K562 (cell line): ENCODE data around the gene CHPF. TPM values are rescaled to one million over a fixed set of nuclear protein-coding genes. Genes with fewer than 3 reads are reported as not detected.
A peak's percentile ranks its signal among the peaks of the same experiment; 100 is the strongest.

Experiments
- ATAC-seq: fragments of 200-7000 bp; cut with Tn5 transposase; 3 replicates; pipeline ENCODE4 v1.9.1; 2020; ENCODE audit warnings: moderate library complexity
- BruUV-seq: library from RNA; stranded (reverse); fragments of 400-500 nt; replicated peaks from 2 replicates; lab custom pipeline; 2021; lab: Mats Ljungman, UMichigan
- CTCF ChIA-PET: fragments of 300-600 bp; formaldehyde crosslinking; extraction: SDS; loops from one replicate; lab custom pipeline; 2021; ENCODE audit warnings: low intra/inter-chr PET ratio; lab: Yijun Ruan, JAX
- POLR2A ChIA-PET: fragments of 300-600, 350-650 bp; sonication (Branson Sonifier 250); formaldehyde crosslinking; extraction: SDS; loops from one replicate; lab custom pipeline; 2021; ENCODE audit warnings: antibody characterized with exemption, inconsistent platforms; lab: Yijun Ruan, JAX
- DNase-seq, 4 experiments: peaks; one replicate each; pipeline versions ENCODE4 v3.0.0 to v3.0.0-alpha.2; 2011 to 2018; ENCODE audit warnings: low spot score in 3 of 4, mixed read lengths in 3 of 4; ENCODE audit errors: extremely low read depth in 1 of 4
- FAIRE-seq: peaks from 2 replicates; lab custom pipeline; 2011; peaks lifted over from hg19 to GRCh38; lab: Jason Lieb, UNC
- H2AFZ ChIP-seq: 2 replicates; pipeline ENCODE4 v1.6.0; 2011; ENCODE audit warnings: low read depth, low read length, control low read depth, inconsistent platforms
- H3K27ac ChIP-seq: fragments of 200-600 bp; 3 replicates; pipeline ENCODE4 v1.8.0; 2011; ENCODE audit warnings: low read depth, mild to moderate bottlenecking, control low read depth, inconsistent platforms, low read length, moderate library complexity, mixed read lengths; ENCODE audit errors: extremely low read depth
- H3K27me3 ChIP-seq, 2 experiments: fragments of 300-600 bp in 1 of 2; 2 replicates in 1 of 2; 3 replicates in 1 of 2; pipeline versions ENCODE4 v1.6.0 to v1.8.0; 2011; ENCODE audit warnings: inconsistent platforms in 2 of 2, low read length in 2 of 2, mild to moderate bottlenecking in 1 of 2, mixed read lengths in 1 of 2, moderate library complexity in 1 of 2; ENCODE audit not compliant: control insufficient read depth in 2 of 2, insufficient read depth in 2 of 2
- H3K36me3 ChIP-seq: fragments of 300-600 bp; 3 replicates; pipeline ENCODE4 v1.8.0; 2011; ENCODE audit warnings: mild to moderate bottlenecking, low read length, inconsistent platforms; ENCODE audit not compliant: control insufficient read depth, insufficient read depth
- H3K4me1 ChIP-seq, 2 experiments: fragments of 200-600 bp in 1 of 2; replicated peaks in 1 of 2; 2 replicates in 1 of 2; 3 replicates in 1 of 2; pipeline versions ENCODE4 v1.5.1 to v1.8.0; 2011; ENCODE audit warnings: inconsistent platforms in 2 of 2, low read length in 2 of 2, mild to moderate bottlenecking in 1 of 2, mixed read lengths in 1 of 2, moderate library complexity in 1 of 2; ENCODE audit not compliant: control insufficient read depth in 2 of 2, insufficient read depth in 2 of 2
- H3K4me2 ChIP-seq: 2 replicates; pipeline ENCODE4 v1.6.1; 2011; ENCODE audit warnings: low read length, control low read depth, inconsistent platforms, mixed read lengths; ENCODE audit not compliant: insufficient read depth
- H3K4me3 ChIP-seq: fragments of 200-600 bp; sonication (generic), shearing (Covaris generic); 2 replicates; pipeline ENCODE4 v1.5.1; 2016; ENCODE audit warnings: control low read depth, inconsistent platforms
- H3K79me2 ChIP-seq: fragments of 200-600 bp; 3 replicates; pipeline ENCODE4 v1.8.0; 2011; ENCODE audit warnings: low read length, inconsistent platforms; ENCODE audit not compliant: control insufficient read depth, insufficient read depth
- H3K9ac ChIP-seq, 2 experiments: 2 replicates each; pipeline versions ENCODE4 v1.6.0 to v1.6.1; 2011; ENCODE audit warnings: low read depth in 2 of 2, low read length in 2 of 2, control low read depth in 1 of 2, inconsistent platforms in 1 of 2, mild to moderate bottlenecking in 1 of 2, mixed read lengths in 1 of 2; ENCODE audit not compliant: insufficient read depth in 1 of 2
- H3K9me1 ChIP-seq: one replicate; pipeline ENCODE4 v1.6.0; 2011; ENCODE audit warnings: inconsistent platforms, mild to moderate bottlenecking, low read length, moderate library complexity; ENCODE audit not compliant: control insufficient read depth, insufficient read depth
- H3K9me3 ChIP-seq: replicated peaks from 2 replicates; pipeline ENCODE4 v1.5.1; 2011; ENCODE audit warnings: low read depth, low read length, inconsistent platforms; ENCODE audit not compliant: control insufficient read depth, insufficient read depth
- H4K20me1 ChIP-seq: replicated peaks from 2 replicates; pipeline ENCODE4 v1.6.1; 2011; ENCODE audit warnings: low read length, inconsistent platforms, mixed read lengths; ENCODE audit not compliant: control insufficient read depth, insufficient read depth
- CSDE1 ChIP-seq, 2 experiments: fragments of 450-650 bp; IDR thresholded peaks; 2 replicates each; pipeline ENCODE4 v1.6.1; 2016; ENCODE audit warnings: mild to moderate bottlenecking in 1 of 2
- FOXK2 ChIP-seq, 2 experiments: fragments of 450-650 bp; IDR thresholded peaks in 1 of 2; conservative IDR thresholded peaks in 1 of 2; 2 replicates each; pipeline ENCODE4 v1.6.1; 2016; ENCODE audit warnings: low read depth in 2 of 2, mild to moderate bottlenecking in 1 of 2
- JUND ChIP-seq, 2 experiments: IDR thresholded peaks; 2 replicates in 1 of 2; 3 replicates in 1 of 2; pipeline ENCODE4 v1.6.1; 2011; ENCODE audit warnings: borderline replicate concordance in 2 of 2, low read depth in 2 of 2, low read length in 2 of 2, improper control_type of control experiment in 1 of 2, missing biosample characterization in 1 of 2, missing genetic modification characterization in 1 of 2, missing genetic modification reagents in 1 of 2
- MCM3 ChIP-seq: fragments of 450-650 bp; IDR thresholded peaks from 2 replicates; pipeline ENCODE4 v1.6.1; 2016
- TEAD1 ChIP-seq, 2 experiments: fragments of 450-650 bp in 1 of 2; sonication (generic) in 1 of 2; formaldehyde crosslinking; IDR thresholded peaks; 2 replicates each; pipeline versions ENCODE4 v1.4.0 to v1.8.0; 2020 to 2022; ENCODE audit warnings: mild to moderate bottlenecking in 2 of 2, missing genetic modification reagents in 1 of 2
- TEAD2 ChIP-seq: fragments of 450-650 bp; IDR thresholded peaks from 2 replicates; pipeline ENCODE4 v1.6.1; 2016; ENCODE audit warnings: missing genetic modification characterization, control low read depth, missing compliant biosample characterization
- TEAD4 ChIP-seq, 2 experiments: sonication (generic) in 1 of 2; formaldehyde crosslinking in 1 of 2; IDR thresholded peaks; 2 replicates each; pipeline versions ENCODE4 v1.6.1 to v1.8.0; 2012 to 2022; ENCODE audit warnings: borderline replicate concordance in 1 of 2, inconsistent platforms in 1 of 2, low read length in 1 of 2, mild to moderate bottlenecking in 1 of 2, missing genetic modification reagents in 1 of 2
- TGIF2 ChIP-seq: sonication (generic); formaldehyde crosslinking; IDR thresholded peaks from 2 replicates; pipeline ENCODE4 v1.8.1; 2022; ENCODE audit warnings: mild to moderate bottlenecking, missing genetic modification reagents, moderate library complexity
- ZC3H4 ChIP-seq: sonication (generic); formaldehyde crosslinking; IDR thresholded peaks from 2 replicates; pipeline ENCODE4 v1.9.0; 2021; ENCODE audit warnings: missing genetic modification reagents, borderline replicate concordance
- WGBS: fragments of 100-300 bp; shearing (Covaris generic); methylation state at CpG from one replicate; pipeline ENCODE4 v1.1.6; 2016; ENCODE audit warnings: low coverage, mixed read lengths; ENCODE audit not compliant: insufficient coverage; ENCODE audit errors: missing lambda C conversion rate; 5-methylcytosine and 5-hydroxymethylcytosine counted together
- in situ Hi-C: fragments of 300-500 bp; cut with MboI; formaldehyde crosslinking; loops from 4 replicates; pipeline ENCODE4 v1.15.0; 2018; ENCODE audit warnings: inconsistent platforms, mixed read lengths
- intact Hi-C: fragments of 100-400 bp; cut with micrococcal nuclease; formaldehyde crosslinking; loops from 2 replicates; pipeline ENCODE4 v1.14.2; 2022
- polyA plus RNA-seq, 8 experiments: library from polyadenylated mRNA; depleted of rRNA in 4 of 8; stranded (reverse) in 5 of 8; unstranded in 3 of 8; fragments of >200 nt; fragmentation: Nextera tagmentation in 2 of 8; fragmentation: Illumina TruSeq in 1 of 8; extraction: Ambion mirVana in 2 of 8; extraction: Trizol in 1 of 8; gene quantifications; 2 replicates each; pipeline versions ENCODE4 v1.2.1 to v1.2.3, GENCODE V29; 2011 to 2014; ENCODE audit warnings: inconsistent platforms in 1 of 8, missing spikeins in 1 of 8
- total RNA-seq, 7 experiments: library from RNA; depleted of rRNA in 6 of 7; stranded (reverse); fragments of >200 nt in 6 of 7; fragmentation: Illumina TruSeq in 2 of 7; extraction: Trizol in 2 of 7; gene quantifications; 2 replicates each; pipeline versions ENCODE4 v1.2.1 to v1.2.3, GENCODE V29; 2011 to 2021; ENCODE audit warnings: low replicate concordance in 1 of 7
- TF ChIP-seq, protein P1 (sequence below), 3 experiments: IDR thresholded peaks in 2 of 3; conservative IDR thresholded peaks in 1 of 3; 2 replicates each; pipeline ENCODE4 v1.5.1; 2011 to 2012; ENCODE audit warnings: low read length in 3 of 3, mild to moderate bottlenecking in 3 of 3, control low read depth in 2 of 3, improper control_type of control experiment in 1 of 3, inconsistent platforms in 1 of 3, low read depth in 1 of 3, mixed read lengths in 1 of 3, moderate library complexity in 1 of 3; ENCODE audit not compliant: insufficient read depth in 2 of 3

Gene CHPF
- total and polyA plus RNA-seq, 9 of the 15 experiments (the other 6 are each of a cell fraction or from before 2014, with no cell fraction given): 0.15 to 57.2 (median 7.9) TPM

DNA sequence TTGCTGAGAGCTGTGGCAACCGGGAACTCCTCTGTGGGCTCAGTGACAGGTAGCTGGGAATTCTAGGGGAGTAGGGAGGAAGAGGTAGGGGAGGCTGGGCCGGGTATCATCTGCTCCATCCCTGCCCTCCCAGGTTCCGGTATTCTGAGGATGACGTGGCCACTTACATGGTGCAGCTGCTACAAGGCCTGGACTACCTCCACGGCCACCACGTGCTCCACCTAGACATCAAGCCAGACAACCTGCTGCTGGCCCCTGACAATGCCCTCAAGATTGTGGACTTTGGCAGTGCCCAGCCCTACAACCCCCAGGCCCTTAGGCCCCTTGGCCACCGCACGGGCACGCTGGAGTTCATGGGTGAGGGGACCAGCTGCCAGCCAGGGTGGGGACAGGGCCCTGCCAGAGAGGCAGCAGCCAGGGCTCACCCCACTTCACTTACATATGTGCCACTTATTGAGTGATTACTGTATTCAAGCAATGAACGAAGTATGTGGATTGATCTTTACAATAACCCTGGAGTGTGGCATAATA is 52.9 kb downstream of the CHPF start:
- intact Hi-C loops: no loop called here
- DNase-seq: no peak
- Histone ChIP-seq H3K79me2 (0 out of 3 replicates have a peak, but pooled peaks cover 2% of the 10 kb centered on the region), H4K20me1 (no peaks in the 10 kb centered on the region), H3K9me1 (no peaks in the 10 kb centered on the region), H3K27ac (no peak overlapping the region), H2AFZ (no peak overlapping the region), H3K4me1 (peaks cover 15 to 50% of the 10 kb centered on the region in 2 experiments), H3K27me3 (no peaks in the 10 kb centered on the region), H3K9ac (peak overlapping the region in 1 of 2 experiments; percentile 73; a peak in 1 of 4 replicates), H3K9me3 (no peaks in the 10 kb centered on the region), H3K4me2 (no peak overlapping the region), H3K36me3 (no peaks in the 10 kb centered on the region), H3K4me3 (no peak overlapping the region)
- in situ Hi-C loops: loop anchor here (5.0 kb wide), 1 partner anchor 37 kb away; no protein-coding TSS in a partner anchor
- FAIRE-seq: no peak
- WGBS: 58% methylated on average over 8 of the region's 10 CpGs
- ChIA-PET POLR2A (no interaction called here), CTCF (no interaction called here)
- BruUV-seq: no TSS peak
- ATAC-seq: no peak
- TF ChIP-seq TGIF2 (CRISPR knock-in tag): no peak
- no peak for TF ChIP-seq CSDE1 (IDR thresholded peaks at IDR 0.05)
- TF ChIP-seq MCM3: no peak

DNA sequence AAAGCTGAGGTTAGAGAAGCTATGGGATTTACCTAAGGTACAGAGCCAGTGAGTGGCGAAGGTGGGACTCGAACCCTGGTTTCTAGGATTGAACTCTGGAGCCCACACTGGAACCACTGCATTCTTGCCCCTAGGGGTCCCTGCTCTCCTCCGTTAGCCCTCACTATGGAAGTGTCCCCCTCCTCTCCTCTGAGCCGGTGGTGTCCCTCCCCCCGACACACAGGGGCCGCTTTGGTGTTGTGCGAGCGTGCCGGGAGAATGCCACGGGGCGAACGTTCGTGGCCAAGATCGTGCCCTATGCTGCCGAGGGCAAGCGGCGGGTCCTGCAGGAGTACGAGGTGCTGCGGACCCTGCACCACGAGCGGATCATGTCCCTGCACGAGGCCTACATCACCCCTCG is 53.4 kb downstream of the CHPF start:
- H3K4me2 ChIP-seq: no peak overlapping the region
- H3K27ac ChIP-seq: no peak overlapping the region
- TF ChIP-seq TEAD2 (tag) (peak; percentile 83), TEAD4 (IDR thresholded peaks at IDR 0.05; ENCODE audit: low read length) (peak; percentile 76), TEAD4 (CRISPR knock-in tag; IDR thresholded peaks at IDR 0.05; ENCODE audit: borderline replicate concordance) (no peak), ZC3H4 (CRISPR knock-in tag) (no peak), TEAD1 (CRISPR knock-in tag; IDR thresholded peaks at IDR 0.05) (peak in 1 of 2 experiments; percentile 98; a peak in 2 of 4 replicates), FOXK2 (conservative IDR thresholded peaks at IDR 0.05 in 1 of 2, IDR thresholded peaks at IDR 0.05 in 1 of 2; ENCODE audit: low read depth in 2 of 2) (no peak), JUND (IDR thresholded peaks at IDR 0.05; ENCODE audit: borderline replicate concordance, low read depth, low read length) (no peak), JUND (tag; IDR thresholded peaks at IDR 0.05; ENCODE audit: borderline replicate concordance, low read depth, low read length) (no peak)
- TF ChIP-seq, protein P1, sequence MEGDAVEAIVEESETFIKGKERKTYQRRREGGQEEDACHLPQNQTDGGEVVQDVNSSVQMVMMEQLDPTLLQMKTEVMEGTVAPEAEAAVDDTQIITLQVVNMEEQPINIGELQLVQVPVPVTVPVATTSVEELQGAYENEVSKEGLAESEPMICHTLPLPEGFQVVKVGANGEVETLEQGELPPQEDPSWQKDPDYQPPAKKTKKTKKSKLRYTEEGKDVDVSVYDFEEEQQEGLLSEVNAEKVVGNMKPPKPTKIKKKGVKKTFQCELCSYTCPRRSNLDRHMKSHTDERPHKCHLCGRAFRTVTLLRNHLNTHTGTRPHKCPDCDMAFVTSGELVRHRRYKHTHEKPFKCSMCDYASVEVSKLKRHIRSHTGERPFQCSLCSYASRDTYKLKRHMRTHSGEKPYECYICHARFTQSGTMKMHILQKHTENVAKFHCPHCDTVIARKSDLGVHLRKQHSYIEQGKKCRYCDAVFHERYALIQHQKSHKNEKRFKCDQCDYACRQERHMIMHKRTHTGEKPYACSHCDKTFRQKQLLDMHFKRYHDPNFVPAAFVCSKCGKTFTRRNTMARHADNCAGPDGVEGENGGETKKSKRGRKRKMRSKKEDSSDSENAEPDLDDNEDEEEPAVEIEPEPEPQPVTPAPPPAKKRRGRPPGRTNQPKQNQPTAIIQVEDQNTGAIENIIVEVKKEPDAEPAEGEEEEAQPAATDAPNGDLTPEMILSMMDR (IDR thresholded peaks at IDR 0.05 in 2 of 3, conservative IDR thresholded peaks at IDR 0.05 in 1 of 3; ENCODE audit: insufficient read depth in 2 of 3, low read depth in 1 of 3, low read length in 3 of 3): peak in 2 of 3 experiments; percentile 24 to 39; a peak in 1 of 6 replicates
- no peak overlapping the region; a peak in 1 of 4 replicates for H3K9ac ChIP-seq
- no peaks in the 10 kb centered on the region for H3K9me3 ChIP-seq
- WGBS: 80% methylated on average over 12 of the region's 23 CpGs
- in situ Hi-C loops (loop anchor here (5.0 kb wide), 1 partner anchor 37 kb away; no protein-coding TSS in a partner anchor), intact Hi-C loops (no loop called here)
- ATAC-seq (peak; percentile 65), FAIRE-seq (no peak), DNase-seq (peak in 2 of 4 experiments; percentile 24 to 41)
- ChIA-PET CTCF (no interaction called here), POLR2A (no interaction called here)
- H3K79me2 ChIP-seq: 0 out of 3 replicates have a peak, but pooled peaks cover under 1% of the 10 kb centered on the region
- no peaks in the 10 kb centered on the region for H3K27me3 ChIP-seq
- H2AFZ ChIP-seq: no peak overlapping the region
- no peaks in the 10 kb centered on the region for H3K36me3 ChIP-seq
- no peak overlapping the region for H3K4me3 ChIP-seq
- H4K20me1 ChIP-seq: no peaks in the 10 kb centered on the region
- H3K4me1 ChIP-seq: peaks cover 11 to 46% of the 10 kb centered on the region in 2 experiments
- no TSS peak for BruUV-seq
- H3K9me1 ChIP-seq: no peaks in the 10 kb centered on the region
